GM12878 (cell line): ENCODE results near the gene SEPHS2.

Experiments
- BMI1 ChIP-seq: fragments of 450-650 bp; IDR thresholded peaks from 2 replicates; pipeline ENCODE4 v1.6.1; 2016; ENCODE audit warnings: mild to moderate bottlenecking, moderate library complexity, borderline replicate concordance
- CREM ChIP-seq: IDR thresholded peaks from 2 replicates; pipeline ENCODE4 v1.6.1; 2014; ENCODE audit warnings: antibody characterized with exemption, low read depth
- ESRRA ChIP-seq: IDR thresholded peaks from 2 replicates; pipeline ENCODE4 v1.6.1; 2012; ENCODE audit warnings: mild to moderate bottlenecking, low read length, improper control_type of control experiment
- POLR2AphosphoS5 ChIP-seq: IDR thresholded peaks from 2 replicates; pipeline ENCODE4 v1.6.1; 2011; ENCODE audit warnings: mild to moderate bottlenecking, low read length, inconsistent platforms
- SP1 ChIP-seq: IDR thresholded peaks from one replicate; pipeline ENCODE4 v1.6.1; 2011; ENCODE audit warnings: low read depth, low read length
- TAF1 ChIP-seq: IDR thresholded peaks from 2 replicates; pipeline ENCODE4 v1.6.1; 2011; ENCODE audit warnings: mild to moderate bottlenecking, low read depth, low read length, borderline replicate concordance

DNA sequence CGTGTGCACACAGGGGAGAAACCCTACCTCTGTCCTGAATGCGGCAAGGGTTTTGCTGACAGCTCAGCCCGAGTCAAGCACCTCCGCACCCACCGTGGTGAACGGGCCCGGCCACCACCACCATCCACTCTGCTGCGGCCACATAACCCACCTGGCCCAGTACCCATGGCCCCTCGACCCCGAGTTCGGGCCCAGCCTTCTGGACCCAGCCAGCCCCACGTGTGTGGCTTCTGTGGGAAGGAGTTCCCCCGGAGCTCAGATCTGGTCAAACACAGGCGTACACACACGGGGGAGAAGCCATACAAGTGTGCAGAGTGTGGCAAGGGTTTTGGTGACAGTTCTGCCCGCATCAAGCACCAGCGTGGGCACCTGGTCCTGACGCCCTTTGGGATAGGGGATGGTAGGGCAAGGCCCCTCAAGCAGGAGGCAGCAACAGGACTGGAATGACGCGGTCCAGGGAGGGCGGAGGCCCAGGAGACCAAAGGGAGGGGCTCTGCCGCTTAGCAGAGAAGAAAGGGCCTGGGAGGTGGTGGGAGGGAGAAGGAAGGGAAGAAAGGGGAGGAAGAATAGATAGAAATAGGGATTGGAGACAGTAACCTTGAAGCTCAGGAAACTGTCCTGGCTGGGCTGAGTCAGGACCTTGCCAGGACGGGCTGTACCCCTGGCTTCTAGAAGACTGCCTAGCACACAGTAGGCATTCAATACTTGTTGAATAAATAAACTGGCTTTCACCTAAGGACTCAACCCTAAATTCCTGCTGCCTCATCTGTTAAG, 46.8 kb downstream of the SEPHS2 start:
- TF ChIP-seq SP1 (no peak), CREM (no peak), TAF1 (no peak), POLR2AphosphoS5 (no peak), ESRRA (no peak), BMI1 (no peak)
